HepG2 (cell line): ENCODE data around the gene CAPN10. TPM values are rescaled to one million over a fixed set of nuclear protein-coding genes. Genes with fewer than 3 reads are reported as not detected.

Experiments
- ATAC-seq: fragments of 200-7000 bp; cut with Tn5 transposase; 3 replicates; pipeline ENCODE4 v1.9.1; 2020; ENCODE audit warnings: mild to moderate bottlenecking, moderate library complexity
- BruUV-seq: library from RNA; stranded (reverse); fragments of 400-500 nt; replicated peaks from 2 replicates; lab custom pipeline; 2021; lab: Mats Ljungman, UMichigan
- CTCF ChIA-PET: fragments of 300-600 bp; formaldehyde crosslinking; extraction: SDS; loops from one replicate; lab custom pipeline; 2021; ENCODE audit warnings: low total read pairs, inconsistent platforms, low intra/inter-chr PET ratio; lab: Yijun Ruan, JAX
- POLR2A ChIA-PET: fragments of 350-600 bp; sonication (Branson Sonifier 250); formaldehyde crosslinking; loops from one replicate; lab custom pipeline; 2020; ENCODE audit warnings: antibody characterized with exemption, inconsistent platforms; lab: Yijun Ruan, JAX
- DNase-seq: peaks from one replicate; pipeline ENCODE4 v3.0.0-alpha.2; 2015; ENCODE audit warnings: low spot score
- FAIRE-seq: peaks from 3 replicates; lab custom pipeline; 2011; peaks lifted over from hg19 to GRCh38; lab: Jason Lieb, UNC
- H2AFZ ChIP-seq: one replicate; pipeline ENCODE4 v1.6.1; 2011; ENCODE audit warnings: low read length, inconsistent platforms
- H3K27ac ChIP-seq: fragments of 300-600 bp; 3 replicates; pipeline ENCODE4 v1.8.0; 2011; ENCODE audit warnings: mixed run types, mild to moderate bottlenecking, mixed read lengths, low read length, inconsistent platforms; ENCODE audit not compliant: insufficient read depth; ENCODE audit errors: extremely low read length
- H3K27me3 ChIP-seq, 2 experiments: fragments of 200-600 bp in 1 of 2; 2 replicates in 1 of 2; 3 replicates in 1 of 2; pipeline versions ENCODE4 v1.6.0 to v1.8.0; 2011; ENCODE audit warnings: low read length in 2 of 2, mild to moderate bottlenecking in 2 of 2, moderate library complexity in 2 of 2, inconsistent platforms in 1 of 2; ENCODE audit not compliant: insufficient read depth in 2 of 2, control insufficient read depth in 1 of 2
- H3K36me3 ChIP-seq, 2 experiments: fragments of 200-600 bp in 1 of 2; replicated peaks in 1 of 2; 2 replicates in 1 of 2; 3 replicates in 1 of 2; pipeline versions ENCODE4 v1.5.1 to v1.8.0; 2011; ENCODE audit warnings: low read length in 2 of 2, inconsistent platforms in 1 of 2; ENCODE audit not compliant: insufficient read depth in 2 of 2, control insufficient read depth in 1 of 2
- H3K4me1 ChIP-seq: 2 replicates; pipeline ENCODE4 v1.5.1; 2012; ENCODE audit warnings: low read length, inconsistent platforms; ENCODE audit not compliant: insufficient read depth
- H3K4me2 ChIP-seq: 2 replicates; pipeline ENCODE4 v1.6.0; 2011; ENCODE audit warnings: low read depth, low read length, inconsistent platforms
- H3K4me3 ChIP-seq, 3 experiments: fragments of 200-600 bp in 1 of 3; sonication (generic), shearing (Covaris generic) in 1 of 3; replicated peaks in 1 of 3; 2 replicates each; pipeline ENCODE4 v1.5.1; 2011 to 2016; ENCODE audit warnings: low read length in 3 of 3, inconsistent platforms in 2 of 3, low read depth in 2 of 3, mild to moderate bottlenecking in 2 of 3, control low read depth in 1 of 3, mixed read lengths in 1 of 3; ENCODE audit not compliant: insufficient read depth in 1 of 3
- H3K79me2 ChIP-seq: one replicate; pipeline ENCODE4 v1.6.1; 2011; ENCODE audit warnings: low read length, inconsistent platforms; ENCODE audit not compliant: insufficient read depth
- H3K9ac ChIP-seq: 2 replicates; pipeline ENCODE4 v1.6.0; 2011; ENCODE audit warnings: mild to moderate bottlenecking, low read depth, low read length, inconsistent platforms; ENCODE audit not compliant: insufficient read depth
- H3K9me3 ChIP-seq: 2 replicates; pipeline ENCODE4 v1.5.1; 2012; ENCODE audit warnings: mild to moderate bottlenecking, low read length
- H4K20me1 ChIP-seq: 2 replicates; pipeline ENCODE4 v1.6.0; 2011; ENCODE audit warnings: inconsistent platforms, mild to moderate bottlenecking, low read length, moderate library complexity; ENCODE audit not compliant: insufficient read depth
- AHR ChIP-seq: IDR thresholded peaks from 2 replicates; pipeline ENCODE4 v1.6.1; 2018; ENCODE audit warnings: missing genetic modification reagents, missing compliant biosample characterization
- KDM1A ChIP-seq: IDR thresholded peaks from 2 replicates; pipeline ENCODE4 v1.6.1; 2016; ENCODE audit warnings: missing compliant biosample characterization
- MAFK ChIP-seq, 2 experiments: IDR thresholded peaks in 1 of 2; conservative IDR thresholded peaks in 1 of 2; 2 replicates each; pipeline ENCODE4 v1.6.1; 2011; ENCODE audit warnings: improper control_type of control experiment in 2 of 2, low read length in 2 of 2
- NAIF1 ChIP-seq: sonication (generic); formaldehyde crosslinking; IDR thresholded peaks from 2 replicates; pipeline ENCODE4 v1.5.0; 2020; ENCODE audit warnings: mild to moderate bottlenecking, missing genetic modification reagents, borderline replicate concordance
- SOX13 ChIP-seq, 3 experiments: fragments of 450-650 bp in 1 of 3; sonication (generic) in 1 of 3; formaldehyde crosslinking in 1 of 3; IDR thresholded peaks in 2 of 3; conservative IDR thresholded peaks in 1 of 3; 2 replicates each; pipeline versions ENCODE4 v1.5.0 to v1.6.1; 2016 to 2020; ENCODE audit warnings: antibody characterized with exemption in 1 of 3, mild to moderate bottlenecking in 1 of 3, missing compliant biosample characterization in 1 of 3, missing genetic modification reagents in 1 of 3, moderate library complexity in 1 of 3
- SP1 ChIP-seq, 2 experiments: fragments of 450-650 bp in 1 of 2; sonication (generic) in 1 of 2; formaldehyde crosslinking in 1 of 2; IDR thresholded peaks; 2 replicates each; pipeline versions ENCODE4 v1.4.0 to v1.6.1; 2016 to 2020; ENCODE audit warnings: missing genetic modification reagents in 1 of 2
- ZKSCAN8 ChIP-seq: IDR thresholded peaks from 2 replicates; pipeline ENCODE4 v1.6.1; 2016; ENCODE audit warnings: borderline replicate concordance, missing genetic modification reagents, missing compliant biosample characterization
- ZNF446 ChIP-seq: sonication (generic); formaldehyde crosslinking; IDR thresholded peaks from 2 replicates; pipeline ENCODE4 v1.5.0; 2020; ENCODE audit warnings: mild to moderate bottlenecking, missing genetic modification reagents
- WGBS: methylation state at CpG from one replicate; pipeline ENCODE4 v1.1.6; 2017; ENCODE audit warnings: low lambda C conversion rate; 5-methylcytosine and 5-hydroxymethylcytosine counted together
- in situ Hi-C: cut with HindIII; loops from 2 replicates; pipeline ENCODE4 v1.10.0; 2017; ENCODE audit warnings: low pct_unique_long_range_greater_than_20kb; ENCODE audit not compliant: extremely low pct_ligation_motif_present
- intact Hi-C: fragments of 100-400 bp; cut with micrococcal nuclease; formaldehyde crosslinking; loops from one replicate; pipeline ENCODE4 v1.10.0; 2022; ENCODE audit not compliant: unreplicated experiment
- polyA plus RNA-seq, 8 experiments: library from polyadenylated mRNA; depleted of rRNA in 3 of 8; stranded (reverse) in 7 of 8; unstranded in 1 of 8; fragments of >200 nt; fragmentation: Illumina TruSeq in 4 of 8; extraction: Trizol in 4 of 8; gene quantifications; 2 replicates each; pipeline versions ENCODE4 v1.2.1 to v1.2.3, GENCODE V29; 2011 to 2016; ENCODE audit warnings: low read depth in 4 of 8, missing spikeins in 1 of 8, mixed read lengths in 1 of 8; ENCODE audit not compliant: insufficient read depth in 1 of 8
- total RNA-seq, 5 experiments: library from RNA; depleted of rRNA; stranded (reverse); fragments of >200 nt; fragmentation: Illumina TruSeq; extraction: Trizol; gene quantifications; 2 replicates each; pipeline ENCODE4 v1.2.3, GENCODE V29; 2016; ENCODE audit warnings: low read depth in 1 of 5
- TF ChIP-seq, protein P1 (sequence below): sonication (generic); formaldehyde crosslinking; IDR thresholded peaks from 2 replicates; pipeline ENCODE4 v1.4.0; 2020; ENCODE audit warnings: mild to moderate bottlenecking, missing genetic modification reagents
- TF ChIP-seq, protein P2 (sequence below): IDR thresholded peaks from 2 replicates; pipeline ENCODE4 v1.6.1; 2016; ENCODE audit warnings: control low read depth
- TF ChIP-seq, protein P3 (sequence below): sonication (generic); formaldehyde crosslinking; IDR thresholded peaks from 2 replicates; pipeline ENCODE4 v1.4.0; 2020; ENCODE audit warnings: mild to moderate bottlenecking, missing genetic modification reagents
- TF ChIP-seq, protein P4 (sequence below): fragments of 450-650 bp; IDR thresholded peaks from 2 replicates; pipeline ENCODE4 v1.6.1; 2017; ENCODE audit warnings: mild to moderate bottlenecking
- TF ChIP-seq, protein P5 (sequence below): sonication (generic); formaldehyde crosslinking; IDR thresholded peaks from 2 replicates; pipeline ENCODE4 v1.4.0; 2020; ENCODE audit warnings: missing genetic modification reagents

CAPN10 gene
- total and polyA plus RNA-seq, 2 of the 13 experiments (the other 11 are each of a cell fraction or from before 2014, with no cell fraction given) = 27.6 to 32.4 TPM

DNA sequence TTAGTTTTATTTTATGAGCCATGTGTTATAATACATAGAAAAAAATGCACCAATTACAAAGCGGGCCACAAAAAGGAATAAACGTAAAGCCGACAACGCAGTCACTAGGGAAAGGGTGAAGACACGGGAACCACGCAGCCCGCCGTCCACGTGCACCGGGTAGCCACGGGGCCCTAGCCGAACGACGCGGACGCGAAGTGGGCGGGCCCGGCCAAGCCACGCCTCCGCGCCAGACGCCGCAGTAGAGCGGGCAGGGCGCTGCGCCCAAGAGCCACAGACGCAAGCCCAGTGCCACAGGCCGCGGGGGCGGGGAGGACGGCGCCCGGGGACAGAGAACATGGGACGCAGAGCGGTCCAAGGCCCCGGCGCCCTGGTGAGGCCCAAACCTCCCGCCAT, 26.5 kb upstream of the CAPN10 start, which contains the start of gene DUSP28:
Gene DUSP28 (plus strand): TSS at position 274 of the 396 bp plus-strand sequence. CDS start 328 bp downstream, outside the sequence.
- peak; percentile 57 for FAIRE-seq
- peak within 1 kb of the TSS; percentile 96 for H3K4me2 ChIP-seq
- ATAC-seq = peak; percentile 84
- no peaks in the 10 kb centered on the region for H3K27me3 ChIP-seq
- H3K4me3 ChIP-seq = peak within 1 kb of the TSS; percentile 80 to 85 (median 80)
- peaks cover 3 to 15% of the 10 kb centered on the region in 2 experiments; a peak in 4 of 5 replicates for H3K36me3 ChIP-seq
- peaks cover 48% of the 10 kb centered on the region for H3K4me1 ChIP-seq
- H2AFZ ChIP-seq = no peak within 1 kb of the TSS
- peak within 1 kb of the TSS; percentile 92 for H3K9ac ChIP-seq
- 1% methylated on average over 11 of the region's 39 CpGs for WGBS
- in situ Hi-C loops = loop anchor here (25.0 kb wide), 1 partner anchor 652 kb away; no protein-coding TSS in a partner anchor
- H4K20me1 ChIP-seq = no peaks in the 10 kb centered on the region
- DNase-seq = peak; percentile 83
- H3K9me3 ChIP-seq = no peaks in the 10 kb centered on the region
- peak within 1 kb of the TSS; percentile 90 for H3K27ac ChIP-seq
- intact Hi-C loops = loop anchor here (5.0 kb wide), 1 partner anchor 272 kb away; no protein-coding TSS in a partner anchor
- CTCF ChIA-PET = no interaction called here
- no TSS peak for BruUV-seq
- POLR2A ChIA-PET = interaction anchor here (1.0 to 4.9 kb wide), 6 partner anchors 13 to 49 kb away, joined by 3 to 86 read pairs (median 20); partner anchors contain the start of gene CAPN10
- peaks cover 28% of the 10 kb centered on the region for H3K79me2 ChIP-seq
- no peak for TF ChIP-seq KDM1A (CRISPR knock-in tag)
- TF ChIP-seq, protein P1, sequence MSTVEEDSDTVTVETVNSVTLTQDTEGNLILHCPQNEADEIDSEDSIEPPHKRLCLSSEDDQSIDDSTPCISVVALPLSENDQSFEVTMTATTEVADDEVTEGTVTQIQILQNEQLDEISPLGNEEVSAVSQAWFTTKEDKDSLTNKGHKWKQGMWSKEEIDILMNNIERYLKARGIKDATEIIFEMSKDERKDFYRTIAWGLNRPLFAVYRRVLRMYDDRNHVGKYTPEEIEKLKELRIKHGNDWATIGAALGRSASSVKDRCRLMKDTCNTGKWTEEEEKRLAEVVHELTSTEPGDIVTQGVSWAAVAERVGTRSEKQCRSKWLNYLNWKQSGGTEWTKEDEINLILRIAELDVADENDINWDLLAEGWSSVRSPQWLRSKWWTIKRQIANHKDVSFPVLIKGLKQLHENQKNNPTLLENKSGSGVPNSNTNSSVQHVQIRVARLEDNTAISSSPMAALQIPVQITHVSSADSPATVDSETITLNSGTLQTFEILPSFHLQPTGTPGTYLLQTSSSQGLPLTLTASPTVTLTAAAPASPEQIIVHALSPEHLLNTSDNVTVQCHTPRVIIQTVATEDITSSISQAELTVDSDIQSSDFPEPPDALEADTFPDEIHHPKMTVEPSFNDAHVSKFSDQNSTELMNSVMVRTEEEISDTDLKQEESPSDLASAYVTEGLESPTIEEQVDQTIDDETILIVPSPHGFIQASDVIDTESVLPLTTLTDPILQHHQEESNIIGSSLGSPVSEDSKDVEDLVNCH (CRISPR knock-in tag) = no peak
- no peak for TF ChIP-seq ZNF446
- TF ChIP-seq, protein P2, sequence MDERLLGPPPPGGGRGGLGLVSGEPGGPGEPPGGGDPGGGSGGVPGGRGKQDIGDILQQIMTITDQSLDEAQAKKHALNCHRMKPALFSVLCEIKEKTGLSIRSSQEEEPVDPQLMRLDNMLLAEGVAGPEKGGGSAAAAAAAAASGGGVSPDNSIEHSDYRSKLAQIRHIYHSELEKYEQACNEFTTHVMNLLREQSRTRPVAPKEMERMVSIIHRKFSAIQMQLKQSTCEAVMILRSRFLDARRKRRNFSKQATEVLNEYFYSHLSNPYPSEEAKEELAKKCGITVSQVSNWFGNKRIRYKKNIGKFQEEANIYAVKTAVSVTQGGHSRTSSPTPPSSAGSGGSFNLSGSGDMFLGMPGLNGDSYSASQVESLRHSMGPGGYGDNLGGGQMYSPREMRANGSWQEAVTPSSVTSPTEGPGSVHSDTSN (CRISPR knock-in tag) = no peak
- no peak for TF ChIP-seq SOX13 (IDR thresholded peaks at IDR 0.05)
- TF ChIP-seq SOX13 (CRISPR knock-in tag; conservative IDR thresholded peaks at IDR 0.05 in 1 of 2, IDR thresholded peaks at IDR 0.05 in 1 of 2) = peak in 1 of 2 experiments; percentile 57; a peak in 1 of 4 replicates
- TF ChIP-seq, protein P3, sequence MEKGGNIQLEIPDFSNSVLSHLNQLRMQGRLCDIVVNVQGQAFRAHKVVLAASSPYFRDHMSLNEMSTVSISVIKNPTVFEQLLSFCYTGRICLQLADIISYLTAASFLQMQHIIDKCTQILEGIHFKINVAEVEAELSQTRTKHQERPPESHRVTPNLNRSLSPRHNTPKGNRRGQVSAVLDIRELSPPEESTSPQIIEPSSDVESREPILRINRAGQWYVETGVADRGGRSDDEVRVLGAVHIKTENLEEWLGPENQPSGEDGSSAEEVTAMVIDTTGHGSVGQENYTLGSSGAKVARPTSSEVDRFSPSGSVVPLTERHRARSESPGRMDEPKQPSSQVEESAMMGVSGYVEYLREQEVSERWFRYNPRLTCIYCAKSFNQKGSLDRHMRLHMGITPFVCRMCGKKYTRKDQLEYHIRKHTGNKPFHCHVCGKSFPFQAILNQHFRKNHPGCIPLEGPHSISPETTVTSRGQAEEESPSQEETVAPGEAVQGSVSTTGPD = no peak
- 0 out of 2 replicates have a peak, but pooled peaks have one; percentile 60 for TF ChIP-seq NAIF1 (CRISPR knock-in tag)
- TF ChIP-seq ZKSCAN8 (CRISPR knock-in tag) = no peak
- peak; percentile 43; the same call in 1 of the 2 replicates for TF ChIP-seq AHR
- TF ChIP-seq, protein P4, sequence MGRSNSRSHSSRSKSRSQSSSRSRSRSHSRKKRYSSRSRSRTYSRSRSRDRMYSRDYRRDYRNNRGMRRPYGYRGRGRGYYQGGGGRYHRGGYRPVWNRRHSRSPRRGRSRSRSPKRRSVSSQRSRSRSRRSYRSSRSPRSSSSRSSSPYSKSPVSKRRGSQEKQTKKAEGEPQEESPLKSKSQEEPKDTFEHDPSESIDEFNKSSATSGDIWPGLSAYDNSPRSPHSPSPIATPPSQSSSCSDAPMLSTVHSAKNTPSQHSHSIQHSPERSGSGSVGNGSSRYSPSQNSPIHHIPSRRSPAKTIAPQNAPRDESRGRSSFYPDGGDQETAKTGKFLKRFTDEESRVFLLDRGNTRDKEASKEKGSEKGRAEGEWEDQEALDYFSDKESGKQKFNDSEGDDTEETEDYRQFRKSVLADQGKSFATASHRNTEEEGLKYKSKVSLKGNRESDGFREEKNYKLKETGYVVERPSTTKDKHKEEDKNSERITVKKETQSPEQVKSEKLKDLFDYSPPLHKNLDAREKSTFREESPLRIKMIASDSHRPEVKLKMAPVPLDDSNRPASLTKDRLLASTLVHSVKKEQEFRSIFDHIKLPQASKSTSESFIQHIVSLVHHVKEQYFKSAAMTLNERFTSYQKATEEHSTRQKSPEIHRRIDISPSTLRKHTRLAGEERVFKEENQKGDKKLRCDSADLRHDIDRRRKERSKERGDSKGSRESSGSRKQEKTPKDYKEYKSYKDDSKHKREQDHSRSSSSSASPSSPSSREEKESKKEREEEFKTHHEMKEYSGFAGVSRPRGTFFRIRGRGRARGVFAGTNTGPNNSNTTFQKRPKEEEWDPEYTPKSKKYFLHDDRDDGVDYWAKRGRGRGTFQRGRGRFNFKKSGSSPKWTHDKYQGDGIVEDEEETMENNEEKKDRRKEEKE = no peak
- TF ChIP-seq, protein P5, sequence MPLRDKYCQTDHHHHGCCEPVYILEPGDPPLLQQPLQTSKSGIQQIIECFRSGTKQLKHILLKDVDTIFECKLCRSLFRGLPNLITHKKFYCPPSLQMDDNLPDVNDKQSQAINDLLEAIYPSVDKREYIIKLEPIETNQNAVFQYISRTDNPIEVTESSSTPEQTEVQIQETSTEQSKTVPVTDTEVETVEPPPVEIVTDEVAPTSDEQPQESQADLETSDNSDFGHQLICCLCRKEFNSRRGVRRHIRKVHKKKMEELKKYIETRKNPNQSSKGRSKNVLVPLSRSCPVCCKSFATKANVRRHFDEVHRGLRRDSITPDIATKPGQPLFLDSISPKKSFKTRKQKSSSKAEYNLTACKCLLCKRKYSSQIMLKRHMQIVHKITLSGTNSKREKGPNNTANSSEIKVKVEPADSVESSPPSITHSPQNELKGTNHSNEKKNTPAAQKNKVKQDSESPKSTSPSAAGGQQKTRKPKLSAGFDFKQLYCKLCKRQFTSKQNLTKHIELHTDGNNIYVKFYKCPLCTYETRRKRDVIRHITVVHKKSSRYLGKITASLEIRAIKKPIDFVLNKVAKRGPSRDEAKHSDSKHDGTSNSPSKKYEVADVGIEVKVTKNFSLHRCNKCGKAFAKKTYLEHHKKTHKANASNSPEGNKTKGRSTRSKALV (CRISPR knock-in tag) = no peak; the same call in 1 of the 2 replicates
- 0 out of 2 replicates have a peak, but pooled peaks have one; percentile 28 for TF ChIP-seq SP1 (IDR thresholded peaks at IDR 0.05)
- peak; percentile 99 for TF ChIP-seq SP1 (CRISPR knock-in tag; IDR thresholded peaks at IDR 0.05)
- TF ChIP-seq MAFK (conservative IDR thresholded peaks at IDR 0.05 in 1 of 2, IDR thresholded peaks at IDR 0.05 in 1 of 2; ENCODE audit: low read length in 2 of 2) = no peak
